ENCODE results near the gene KRTAP4-11.
"Not testable (repeated sequence)": the region's sequence is repeated elsewhere in the genome, so short reads cannot be mapped to it uniquely, and the experiment has no call there.

The KRTAP4-11 gene

DNA sequence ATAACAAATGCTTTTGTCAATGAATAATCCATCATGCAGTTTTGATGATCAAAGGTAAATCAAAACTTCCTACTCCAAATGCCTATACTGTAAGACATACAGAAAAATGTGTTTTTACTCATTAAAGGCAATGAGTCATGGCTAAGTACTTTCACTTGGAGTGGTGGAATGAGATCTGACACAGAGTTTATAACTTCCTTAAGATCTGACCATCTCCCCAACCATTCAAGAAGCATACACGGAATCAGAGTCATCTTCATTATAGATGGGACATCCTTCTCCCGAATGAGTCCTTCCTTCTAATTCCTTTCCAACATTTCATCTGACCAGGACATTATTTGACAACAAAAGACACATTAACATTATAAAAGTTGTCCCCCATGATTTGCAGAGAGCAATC, 34.7 kb downstream of the KRTAP4-11 start:
- DNase-seq, result not testable (repeated sequence)

DNA sequence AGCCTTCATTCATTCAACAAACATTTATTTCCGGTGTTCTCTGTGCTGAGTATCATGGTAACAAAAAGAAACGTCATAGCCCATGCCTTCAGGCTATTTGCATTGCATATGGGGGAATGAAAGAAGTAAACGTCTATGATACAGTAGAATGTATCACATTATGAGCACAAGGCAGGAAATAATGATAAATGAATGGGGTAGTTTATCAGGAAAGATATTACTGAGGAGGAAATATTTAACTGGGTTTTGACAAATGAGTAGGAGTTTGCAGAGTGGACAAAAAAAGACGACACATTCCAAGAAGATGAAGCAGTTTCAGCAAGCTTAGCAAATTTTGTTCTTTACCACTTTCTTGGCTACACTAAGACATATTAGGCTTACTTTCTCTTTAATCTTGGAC, 35.5 kb downstream of the KRTAP4-11 start:
- no peak for DNase-seq

DNA sequence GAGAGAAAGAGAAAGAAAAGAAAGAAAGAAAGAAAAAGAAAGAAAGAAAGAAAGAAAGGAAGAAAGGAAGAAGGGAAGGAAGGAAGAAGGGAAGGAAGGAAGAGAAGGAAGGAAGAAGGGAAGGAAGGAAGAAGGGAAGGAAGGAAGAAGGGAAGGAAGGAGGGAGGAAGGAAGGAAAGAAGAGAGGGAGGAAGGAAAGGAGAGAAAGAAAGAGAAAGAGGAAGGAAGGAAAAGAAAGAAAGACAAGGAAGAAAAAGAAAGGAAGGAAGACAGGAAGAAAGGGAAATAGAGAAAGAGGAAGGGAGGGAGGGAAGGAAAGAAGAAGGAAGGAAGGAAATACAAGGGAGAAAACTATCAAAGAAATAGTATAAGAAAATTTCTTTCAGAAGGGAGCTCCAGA, 41.4 kb downstream of the KRTAP4-11 start:
- no peak for DNase-seq

DNA sequence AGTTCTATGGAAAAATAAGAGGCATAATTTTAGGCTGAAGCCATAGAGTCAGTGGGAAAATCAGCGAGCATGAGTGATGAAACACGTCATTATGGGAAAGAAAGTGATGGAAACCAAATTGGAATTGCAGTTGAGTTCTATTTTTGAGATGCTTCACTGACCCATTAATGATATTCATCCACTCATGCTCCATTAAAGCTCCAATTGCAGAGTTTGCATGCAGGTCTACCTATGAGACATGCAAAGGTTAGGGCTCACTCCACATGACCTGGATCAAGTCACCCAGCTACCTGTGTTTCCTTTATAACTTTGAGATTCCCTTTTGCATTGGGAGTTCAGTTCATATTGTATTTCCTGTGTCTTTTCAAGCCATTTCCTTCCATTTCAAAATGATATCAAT, 44.5 kb downstream of the KRTAP4-11 start:
- DNase-seq, result no peak

DNA sequence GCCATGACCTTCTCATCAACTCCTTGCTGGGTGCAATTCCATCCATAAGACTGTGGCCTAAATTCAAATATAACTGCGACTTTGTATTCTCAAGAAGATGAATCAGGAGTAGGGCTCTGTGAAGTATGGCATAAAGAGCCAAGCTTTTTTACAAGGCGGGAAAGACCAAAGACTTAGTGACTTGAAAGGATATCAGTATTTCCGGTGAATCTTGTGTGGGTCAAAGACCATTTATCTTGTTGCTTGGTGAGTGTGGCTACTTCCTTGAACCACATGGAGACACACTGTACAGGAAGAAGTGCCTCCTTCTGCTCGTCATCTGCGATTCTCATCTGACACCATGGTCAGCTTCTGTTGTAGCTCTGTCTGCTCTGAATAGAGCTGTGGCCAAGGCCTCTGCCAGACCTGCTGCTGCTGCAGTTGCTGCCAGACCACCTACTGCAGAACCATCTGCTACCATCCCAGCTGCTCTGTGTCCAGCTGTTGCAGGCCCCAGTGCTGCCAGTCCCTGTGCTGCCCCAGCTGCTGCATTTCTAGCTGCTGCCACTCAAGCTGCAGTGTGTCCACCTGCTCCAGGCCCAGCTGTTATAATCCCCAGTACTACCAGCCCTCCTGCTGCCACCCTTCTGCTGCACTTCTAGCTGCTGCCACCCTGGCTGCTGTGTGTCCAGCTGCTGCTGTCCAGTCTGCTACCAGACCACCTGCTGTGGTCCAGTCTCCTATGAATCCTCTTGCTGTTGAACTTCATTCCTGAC, 46.4 kb downstream of the KRTAP4-11 start:
- no peak for DNase-seq

DNA sequence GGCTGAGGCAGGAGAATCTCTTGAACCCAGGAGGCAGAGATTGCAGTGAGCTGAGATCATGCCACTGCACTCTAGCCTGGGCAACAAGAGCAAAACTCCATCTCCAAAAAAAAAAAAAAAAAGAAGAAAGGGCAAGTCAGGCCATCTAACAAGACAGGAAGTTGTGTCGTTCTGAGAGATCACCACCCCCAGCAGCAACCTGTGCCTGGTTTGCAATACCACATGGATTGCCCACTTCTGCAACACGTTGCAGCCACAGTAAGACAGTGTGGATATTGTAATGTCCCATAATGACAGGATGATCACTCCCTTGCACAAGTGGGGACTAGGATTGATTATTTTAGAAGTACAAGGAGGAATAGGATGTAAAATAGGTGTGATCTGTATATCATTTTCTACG, 49.1 kb downstream of the KRTAP4-11 start:
- no peak for DNase-seq

DNA sequence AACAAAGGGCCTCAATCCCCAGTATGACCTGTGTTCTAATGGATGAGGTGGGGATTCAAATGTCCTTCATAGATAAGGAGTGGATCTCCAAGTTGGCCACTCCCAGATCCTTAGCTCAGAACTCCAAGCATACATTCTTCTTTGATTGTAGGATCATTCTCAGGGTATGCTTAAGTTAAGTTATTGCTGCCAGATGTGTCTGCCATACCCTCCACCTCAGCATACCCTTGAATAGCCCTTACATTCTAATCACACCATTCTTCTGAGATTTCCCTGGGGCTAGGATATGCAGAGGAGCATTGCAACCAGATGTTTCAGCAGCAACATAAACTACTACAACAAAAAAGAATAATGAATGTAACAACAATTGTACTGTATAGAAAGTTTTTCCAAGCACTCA, 50.9 kb downstream of the KRTAP4-11 start:
- DNase-seq, result no peak

All from NCI-H1417 treated with DMSO at 0.1 percent for 48 hours (cell line).